C4-2B (cell line): ENCODE measurements around the gene PSMD10.

Experiments used
- H3K27ac ChIP-seq: fragments of 450-650 bp; 2 replicates; pipeline ENCODE4 v1.5.1; 2017
- CTCF ChIP-seq: fragments of 450-650 bp; conservative IDR thresholded peaks from 2 replicates; pipeline ENCODE4 v1.5.1; 2017; ENCODE audit warnings: mild to moderate bottlenecking
- ZFX ChIP-seq: fragments of 450-650 bp; IDR thresholded peaks from 2 replicates; pipeline ENCODE4 v1.6.1; 2017

PSMD10 gene

DNA sequence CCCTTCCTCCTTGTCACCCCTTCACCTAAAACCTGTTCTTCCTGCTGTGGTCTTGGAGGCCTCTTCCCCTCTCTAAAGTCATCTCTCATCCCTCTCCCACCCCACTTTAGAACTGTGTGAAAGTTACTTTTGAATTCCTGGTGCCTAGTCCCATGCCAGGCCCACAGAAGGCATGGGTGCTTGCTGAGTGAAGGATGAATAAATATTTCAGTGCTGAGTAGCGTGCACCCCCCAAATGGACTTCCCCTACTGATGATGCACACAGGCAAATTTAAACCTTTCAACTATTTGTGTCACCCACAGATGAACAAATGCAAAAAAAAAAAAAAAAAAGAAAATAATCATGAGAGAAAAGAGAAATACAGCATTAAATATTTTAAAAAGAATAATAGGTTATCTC, 19.8 kb downstream of the PSMD10 start:
- H3K27ac ChIP-seq: no peak overlapping the region
- TF ChIP-seq ZFX (no peak), CTCF (no peak)

DNA sequence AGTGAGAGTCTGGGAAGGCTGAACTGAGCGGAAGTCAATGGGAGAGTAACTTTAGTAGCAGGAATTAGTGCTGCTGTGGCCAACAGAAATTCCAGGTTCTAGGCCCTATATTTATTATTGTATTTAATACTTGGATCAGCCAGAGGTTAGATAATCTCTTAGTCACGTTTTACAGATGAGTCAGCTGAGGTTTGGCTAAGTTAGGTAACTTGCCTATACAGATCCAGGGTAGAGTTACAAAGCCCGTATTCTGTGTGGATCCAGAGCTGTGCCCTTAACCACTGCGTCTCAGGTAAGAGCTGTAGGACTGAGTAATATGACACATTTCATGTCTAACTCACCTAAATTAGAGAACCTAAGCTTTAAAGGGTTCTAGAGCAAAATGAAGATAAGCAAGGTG, 20.5 kb downstream of the PSMD10 start:
- TF ChIP-seq ZFX (no peak), CTCF (no peak)
- H3K27ac ChIP-seq: no peak overlapping the region

DNA sequence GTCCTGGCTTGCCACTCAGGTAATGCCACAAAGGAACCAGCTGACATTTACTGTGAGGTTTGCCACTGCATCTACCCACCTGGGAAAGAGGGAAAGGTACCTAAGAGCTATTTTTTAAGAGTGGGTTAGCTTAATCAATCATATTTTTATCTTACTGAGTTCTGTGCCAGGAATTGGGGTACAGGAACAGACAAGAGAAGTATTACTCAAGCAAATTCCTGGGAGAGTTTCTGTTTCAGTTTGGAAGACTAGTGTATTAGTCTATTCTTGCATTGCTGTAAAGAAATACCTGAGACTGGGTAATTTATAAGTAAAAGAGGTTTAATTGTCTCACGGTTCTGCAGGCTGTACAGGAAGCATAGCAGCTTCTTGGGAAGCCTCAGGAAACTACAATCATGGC, 23.2 kb downstream of the PSMD10 start:
- TF ChIP-seq CTCF (no peak), ZFX (no peak)
- H3K27ac ChIP-seq: no peak overlapping the region

DNA sequence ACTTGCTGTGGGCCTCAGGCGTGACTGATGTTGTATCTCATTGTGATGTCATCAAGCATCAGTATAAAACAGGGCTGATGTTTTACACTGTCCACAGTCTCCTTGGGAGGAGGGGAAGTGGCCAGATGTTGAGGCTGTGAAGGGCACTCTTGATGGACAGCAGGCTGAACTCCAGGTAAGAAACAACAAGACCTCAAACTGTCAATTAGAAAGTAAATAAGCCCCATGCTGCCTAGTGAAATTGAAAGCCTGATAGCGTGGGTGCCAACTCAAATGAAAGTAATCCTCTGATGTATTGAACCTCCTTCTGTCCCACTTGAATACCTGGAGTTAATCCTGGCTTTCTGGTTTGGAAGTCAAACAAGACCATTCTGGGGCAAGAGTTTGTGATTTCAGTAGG, 26.7 kb downstream of the PSMD10 start:
- no peak overlapping the region for H3K27ac ChIP-seq
- TF ChIP-seq CTCF (no peak), ZFX (no peak)

DNA sequence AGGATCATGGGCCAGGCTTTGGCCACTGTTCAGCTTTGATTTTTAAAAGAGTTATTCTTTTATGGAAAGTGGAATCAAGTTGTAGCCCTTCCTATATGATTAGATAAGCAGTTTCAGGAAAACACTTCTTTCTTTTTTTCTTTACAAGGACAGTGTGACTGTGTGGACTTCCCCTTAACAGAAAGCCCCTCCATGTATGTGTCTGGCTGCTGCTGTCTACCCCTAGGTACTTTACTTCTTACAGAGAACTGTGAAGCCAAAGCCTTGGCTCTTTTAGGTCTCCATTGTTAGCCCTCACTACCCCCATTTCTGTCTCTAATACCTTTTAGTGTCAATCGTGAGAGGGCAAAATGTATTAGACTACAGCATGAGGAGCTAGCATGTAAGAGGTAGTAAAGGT, 27.3 kb downstream of the PSMD10 start:
- TF ChIP-seq CTCF (no peak), ZFX (no peak)
- no peak overlapping the region for H3K27ac ChIP-seq

- TF ChIP-seq ZFX: no peak
- no peak for TF ChIP-seq CTCF
- no peak overlapping the region for H3K27ac ChIP-seq
Observed at GRCh38 chrX:108059801-108060200, 31.5 kb downstream of the PSMD10 start.

- H3K27ac ChIP-seq: no peak overlapping the region
- no peak for TF ChIP-seq CTCF
- no peak for TF ChIP-seq ZFX
Observed at GRCh38 chrX:108055546-108055945, 35.8 kb downstream of the PSMD10 start.
